ENCODE results near the gene SUSD3. TPM values are rescaled to one million over a fixed set of nuclear protein-coding genes. Genes with fewer than 3 reads are reported as not detected.

The SUSD3 gene
- polyA plus RNA-seq, 1 donor from 2014 or later: 96.3 TPM

- peaks cover 0 to 7% (median 6%) of the 10 kb centered on the region in 3 donors for H3K4me1 Mint-ChIP-seq
- H3K4me3 Mint-ChIP-seq: peak overlapping the region in 1 of 4 donors; percentile 10
- H3K9me3 Mint-ChIP-seq: no peaks in the 10 kb centered on the region
- no peaks in the 10 kb centered on the region for H3K27me3 Mint-ChIP-seq
- H3K27ac Mint-ChIP-seq: no peak overlapping the region
- H3K36me3 Mint-ChIP-seq: no peaks in the 10 kb centered on the region
Measured at GRCh38 chr9:93128715-93129224, 70.3 kb downstream of the SUSD3 start.

GRCh38 chr9:93129286-93129685 lies 70.8 kb downstream of the SUSD3 start:
- Mint-ChIP-seq H3K4me3 (no peak overlapping the region), H3K9me3 (no peaks in the 10 kb centered on the region), H3K27ac (peak overlapping the region in 1 of 3 donors; percentile 35)

GRCh38 chr9:93129691-93130500 lies 71.4 kb downstream of the SUSD3 start:
- Mint-ChIP-seq H3K27me3 (peaks cover 1% of the 10 kb centered on the region), H3K36me3 (no peaks in the 10 kb centered on the region), H3K4me3 (peak overlapping the region in 1 of 4 donors; percentile 32), H3K4me1 (peaks cover 7 to 11% (median 10%) of the 10 kb centered on the region in 3 donors), H3K9me3 (no peaks in the 10 kb centered on the region), H3K27ac (peak overlapping the region in 1 of 3 donors; percentile 35)

More at GRCh38 chr9:93129286-93129685, 70.8 kb downstream of the SUSD3 start:
- H3K27me3 Mint-ChIP-seq: no peaks in the 10 kb centered on the region
- no peaks in the 10 kb centered on the region for H3K36me3 Mint-ChIP-seq
- H3K4me1 Mint-ChIP-seq: peaks cover under 1 to 7% (median 6%) of the 10 kb centered on the region in 3 donors

DNA sequence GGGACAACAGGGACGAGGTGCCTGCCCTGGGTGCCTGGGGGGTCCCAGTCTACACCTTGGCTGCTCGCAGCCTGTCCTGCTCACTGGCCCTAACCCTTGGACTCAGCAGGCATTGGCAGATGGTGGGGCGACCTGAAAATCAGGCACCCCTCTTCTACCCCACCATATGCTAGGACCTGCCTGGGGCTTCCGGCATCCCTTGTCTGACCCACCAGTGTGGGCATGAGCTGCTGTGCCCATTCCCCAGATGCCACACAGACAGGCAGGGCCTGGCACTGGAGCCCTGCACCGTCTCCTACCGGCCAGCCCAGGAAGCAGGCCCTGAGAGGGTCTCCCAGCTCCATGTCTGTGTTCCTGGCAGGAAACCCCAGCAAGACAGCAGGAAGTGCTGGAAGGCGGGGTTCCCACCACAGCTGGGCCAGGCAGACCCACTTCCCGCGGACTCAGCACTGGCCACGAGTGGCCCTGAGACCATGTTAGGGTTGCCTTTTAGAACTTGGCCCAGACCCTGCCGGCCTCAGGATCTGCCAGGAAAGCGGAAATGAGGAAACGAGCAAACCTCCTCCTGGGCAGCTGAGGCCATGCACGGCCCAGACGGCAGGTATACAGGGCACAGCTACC lies 72.5 kb downstream of the SUSD3 start:
- no peak overlapping the region for H3K27ac Mint-ChIP-seq
- H3K9me3 Mint-ChIP-seq: no peaks in the 10 kb centered on the region
- peaks cover 7 to 13% (median 12%) of the 10 kb centered on the region in 3 donors for H3K4me1 Mint-ChIP-seq
- H3K27me3 Mint-ChIP-seq: peaks cover 1% of the 10 kb centered on the region
- peak overlapping the region in 1 of 4 donors; percentile 14 for H3K4me3 Mint-ChIP-seq
- no peaks in the 10 kb centered on the region for H3K36me3 Mint-ChIP-seq

DNA sequence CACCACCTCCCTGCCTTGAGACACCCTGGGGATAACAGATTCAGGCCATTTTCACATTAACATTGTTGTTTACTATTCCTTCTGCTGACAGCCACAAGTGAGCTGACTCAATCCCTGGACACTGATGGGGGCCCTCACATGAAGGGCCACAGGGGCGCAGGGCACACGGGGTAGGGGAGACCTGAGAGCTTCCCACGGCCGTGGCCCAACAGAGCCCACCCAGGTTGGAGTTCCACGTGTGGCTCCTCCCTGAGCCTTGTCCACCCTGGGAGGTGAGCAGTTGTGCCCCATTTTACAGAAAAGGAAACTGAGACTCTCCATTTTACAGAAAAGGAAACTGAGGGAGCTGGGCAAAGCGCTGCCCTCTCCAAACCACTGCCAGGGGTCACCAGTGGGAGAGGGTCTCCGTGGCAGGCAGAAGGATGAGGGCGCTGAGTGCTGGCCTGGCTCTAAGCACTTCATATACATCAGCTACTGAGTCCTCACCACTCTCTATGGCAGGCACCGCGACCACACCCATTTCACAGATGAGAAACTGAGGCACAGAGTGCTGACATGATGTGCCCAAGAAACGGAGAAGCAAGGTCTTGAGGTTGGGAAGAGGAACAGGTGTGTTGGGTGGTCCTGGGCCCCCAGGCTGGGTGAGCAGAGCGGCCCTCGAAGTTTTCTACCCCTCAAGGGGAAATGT lies 73.2 kb downstream of the SUSD3 start:
- Mint-ChIP-seq H3K27me3 (peaks cover 1% of the 10 kb centered on the region), H3K4me3 (peak overlapping the region in 2 of 4 donors; percentile 14 to 78), H3K36me3 (no peaks in the 10 kb centered on the region), H3K4me1 (peaks cover 7 to 18% (median 12%) of the 10 kb centered on the region in 3 donors), H3K9me3 (no peaks in the 10 kb centered on the region), H3K27ac (no peak overlapping the region)

- Mint-ChIP-seq H3K27me3 (peaks cover 1% of the 10 kb centered on the region), H3K4me1 (peaks cover 9 to 20% (median 11%) of the 10 kb centered on the region in 3 donors), H3K9me3 (no peaks in the 10 kb centered on the region), H3K36me3 (no peaks in the 10 kb centered on the region), H3K4me3 (peak overlapping the region in 2 of 4 donors; percentile 14 to 73), H3K27ac (peak overlapping the region in 1 of 3 donors; percentile 92)
Measured at GRCh38 chr9:93132287-93132927, 73.9 kb downstream of the SUSD3 start.

DNA sequence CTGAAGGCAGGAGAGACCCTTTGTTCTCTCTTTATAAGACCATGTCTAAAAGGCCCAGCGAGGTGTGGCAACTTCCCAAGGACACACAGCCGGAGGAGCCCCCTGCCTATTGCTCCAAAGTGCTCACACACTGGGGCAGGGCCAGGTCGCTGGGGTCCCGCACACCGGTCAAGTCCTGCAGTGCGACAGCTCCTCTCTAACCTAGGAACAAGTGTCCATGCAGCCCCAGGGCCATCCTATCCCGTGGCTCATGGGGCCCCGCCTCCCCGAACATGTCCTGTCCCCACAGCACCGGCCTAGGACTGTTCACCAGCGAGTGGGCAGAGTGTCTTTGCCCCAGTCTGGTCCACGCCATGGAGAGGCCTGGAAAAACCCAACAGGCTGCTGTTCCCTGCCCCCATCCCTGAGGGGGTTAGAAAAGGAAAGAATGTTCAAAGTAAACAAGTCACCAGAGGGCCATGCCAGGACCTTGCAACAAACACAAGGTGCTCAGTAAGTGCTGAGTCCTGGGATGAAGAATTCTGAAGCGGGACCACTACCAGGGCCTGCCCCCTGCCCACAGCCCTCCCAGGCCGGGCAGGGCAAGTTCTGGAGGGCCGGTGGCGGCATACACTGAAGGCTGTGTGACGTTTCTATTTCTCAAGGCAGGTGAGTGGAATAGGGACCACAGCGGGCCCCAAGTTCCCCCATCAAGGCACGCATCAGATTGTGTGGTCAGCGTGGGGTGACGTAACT lies 74.6 kb downstream of the SUSD3 start:
- no peaks in the 10 kb centered on the region for H3K9me3 Mint-ChIP-seq
- peaks cover 11 to 25% (median 15%) of the 10 kb centered on the region in 3 donors for H3K4me1 Mint-ChIP-seq
- H3K4me3 Mint-ChIP-seq: peak overlapping the region; percentile 82 to 95 (median 90)
- peak overlapping the region; percentile 79 to 92 (median 88) for H3K27ac Mint-ChIP-seq
- peaks cover 1% of the 10 kb centered on the region for H3K27me3 Mint-ChIP-seq
- H3K36me3 Mint-ChIP-seq: no peaks in the 10 kb centered on the region

- Mint-ChIP-seq H3K27me3 (peaks cover 1% of the 10 kb centered on the region), H3K4me3 (peak overlapping the region; percentile 82 to 95 (median 90)), H3K4me1 (peaks cover 15 to 27% (median 20%) of the 10 kb centered on the region in 3 donors), H3K36me3 (no peaks in the 10 kb centered on the region), H3K9me3 (peaks cover 0 to 2% (median 0%) of the 10 kb centered on the region in 3 donors), H3K27ac (peak overlapping the region; percentile 79 to 92 (median 88))
Measured at GRCh38 chr9:93133681-93134014, 75.1 kb downstream of the SUSD3 start.

- Mint-ChIP-seq H3K9me3 (peaks cover 0 to 3% (median 0%) of the 10 kb centered on the region in 3 donors), H3K4me1 (peaks cover 15 to 26% (median 19%) of the 10 kb centered on the region in 3 donors), H3K4me3 (peak within 1 kb of the TSS; percentile 85 to 95 (median 90)), H3K27ac (peak within 1 kb of the TSS; percentile 92 to 98 (median 95)), H3K36me3 (no peaks in the 10 kb centered on the region), H3K27me3 (peaks cover 1% of the 10 kb centered on the region)
Measured at GRCh38 chr9:93134015-93134739, 75.7 kb downstream of the SUSD3 start, which contains the start of gene NINJ1. Gene NINJ1, minus strand, starts transcription at chr9:93134251. Its CDS starts 34 bp downstream, at chr9:93134217.

Other genes with a start within 250 kb of the SUSD3 start
- gene ZNF484, start 180.7 kb upstream of the SUSD3 start, polyA plus RNA-seq: 4.3 TPM
- gene FGD3, start 111.2 kb upstream of the SUSD3 start, polyA plus RNA-seq: 86.1 TPM
- gene CARD19, start 37.5 kb downstream of the SUSD3 start, polyA plus RNA-seq: 36.2 TPM
- gene NINJ1, start 75.5 kb downstream of the SUSD3 start, polyA plus RNA-seq: 8.3 TPM
- gene WNK2, start 125.4 kb downstream of the SUSD3 start, polyA plus RNA-seq: 0.18 TPM

Data from IgD-negative memory B cell (primary cell).